Stimulated activated memory B cell treated with anti-CD40 and anti-IgM and Interleukin-4, amounts not matched to agents 10 μg/mL and 1 μg/mL and 100 μg/mL, for 72 hours (primary cell): ENCODE measurements around the gene USP6NL.

Source experiments
- ATAC-seq: fragments of 150-1000 bp; cut with Tn5 transposase; 2 replicates; pipeline ENCODE4 v1.10.0; 2021
- H3K27ac Mint-ChIP-seq: one replicate; pipeline ENCODE4 v1.8.0; 2022; ENCODE audit warnings: mild to moderate bottlenecking, mixed read lengths
- H3K27me3 Mint-ChIP-seq: one replicate; pipeline ENCODE4 v1.8.0; 2022; ENCODE audit warnings: mixed read lengths
- H3K36me3 Mint-ChIP-seq: one replicate; pipeline ENCODE4 v1.8.0; 2022; ENCODE audit warnings: mixed read lengths
- H3K4me1 Mint-ChIP-seq: one replicate; pipeline ENCODE4 v1.8.0; 2022; ENCODE audit warnings: mixed read lengths
- H3K4me3 Mint-ChIP-seq: one replicate; pipeline ENCODE4 v1.8.0; 2022; ENCODE audit warnings: mild to moderate bottlenecking, moderate library complexity, mixed read lengths
- H3K9me3 Mint-ChIP-seq: one replicate; pipeline ENCODE4 v1.8.0; 2022; ENCODE audit warnings: mixed read lengths

The USP6NL gene

GRCh38 chr10:11587722-11588259 lies 23.7 kb downstream of the USP6NL start:
- Mint-ChIP-seq H3K9me3 (no peaks in the 10 kb centered on the region), H3K4me3 (no peak overlapping the region), H3K36me3 (peaks cover 18% of the 10 kb centered on the region), H3K27ac (peak overlapping the region; percentile 44), H3K4me1 (peaks cover 62% of the 10 kb centered on the region), H3K27me3 (no peaks in the 10 kb centered on the region)
- no peak for ATAC-seq

DNA sequence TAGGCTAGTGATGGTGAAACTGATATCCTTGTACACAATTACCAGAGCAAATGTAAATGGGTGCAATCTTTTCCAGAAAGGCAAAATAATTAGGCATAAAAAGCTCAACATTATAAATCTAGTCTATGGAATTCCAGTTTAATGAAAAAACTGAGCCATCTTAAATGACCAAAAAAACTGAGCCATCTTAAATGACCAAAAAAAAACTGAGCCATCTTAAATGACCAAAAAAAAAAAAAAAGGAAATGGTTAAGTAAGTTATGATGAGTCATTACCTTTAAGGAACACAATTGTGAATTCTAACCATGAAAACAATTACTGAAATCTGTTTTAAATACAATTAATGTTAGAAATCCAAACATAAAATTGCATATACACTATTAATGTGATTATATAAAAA lies 25.3 kb downstream of the USP6NL start:
- Mint-ChIP-seq H3K4me1 (peaks cover 63% of the 10 kb centered on the region), H3K27ac (no peak overlapping the region), H3K4me3 (no peak overlapping the region), H3K9me3 (no peaks in the 10 kb centered on the region), H3K36me3 (peaks cover 18% of the 10 kb centered on the region), H3K27me3 (no peaks in the 10 kb centered on the region)
- ATAC-seq, result no peak

DNA sequence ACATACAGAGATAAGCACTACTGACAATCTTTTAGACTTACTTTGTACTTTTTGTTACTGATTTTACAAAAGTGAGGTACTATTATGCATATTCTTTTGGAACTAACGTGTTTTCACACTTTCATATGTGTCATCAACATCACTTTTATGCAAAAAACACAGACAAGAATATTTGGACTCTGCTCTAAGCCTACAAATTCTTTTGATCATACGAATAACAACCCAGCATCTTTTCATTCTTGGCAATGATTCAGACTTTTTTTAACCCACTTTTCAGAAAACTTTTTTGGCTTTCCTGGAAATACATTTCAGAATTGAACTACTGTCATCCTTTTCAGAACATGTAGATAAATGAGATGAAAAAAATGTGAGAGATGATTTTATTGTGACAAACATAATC lies 30.2 kb downstream of the USP6NL start:
- H3K36me3 Mint-ChIP-seq, result peaks cover 19% of the 10 kb centered on the region
- no peaks in the 10 kb centered on the region for H3K27me3 Mint-ChIP-seq
- peak overlapping the region; percentile 38 for H3K27ac Mint-ChIP-seq
- ATAC-seq, result no peak
- H3K4me1 Mint-ChIP-seq, result peaks cover 67% of the 10 kb centered on the region
- H3K9me3 Mint-ChIP-seq, result no peaks in the 10 kb centered on the region
- H3K4me3 Mint-ChIP-seq, result no peak overlapping the region

DNA sequence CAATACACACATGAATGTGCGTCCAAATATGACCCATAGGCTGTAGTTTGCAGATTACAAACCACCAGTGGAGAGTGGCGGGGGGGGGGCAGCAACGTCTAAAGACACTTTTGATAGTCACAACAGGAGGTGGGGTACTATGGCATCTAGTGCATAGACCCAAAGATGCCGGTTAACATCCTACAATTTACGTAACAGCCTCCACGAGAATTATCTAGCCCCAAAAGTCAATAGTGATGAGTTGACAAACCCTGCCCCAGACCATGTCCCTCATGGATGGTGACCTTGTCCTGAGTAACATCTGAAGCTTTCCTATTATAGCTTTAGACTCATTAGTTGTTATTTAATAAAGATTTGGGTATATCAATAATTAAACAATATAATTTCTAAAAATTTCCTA lies 31.6 kb downstream of the USP6NL start:
- H3K9me3 Mint-ChIP-seq, result no peaks in the 10 kb centered on the region
- H3K36me3 Mint-ChIP-seq, result peaks cover 13% of the 10 kb centered on the region
- no peak overlapping the region for H3K4me3 Mint-ChIP-seq
- H3K27me3 Mint-ChIP-seq, result no peaks in the 10 kb centered on the region
- peaks cover 72% of the 10 kb centered on the region for H3K4me1 Mint-ChIP-seq
- H3K27ac Mint-ChIP-seq, result peak overlapping the region; percentile 18
- ATAC-seq, result no peak

DNA sequence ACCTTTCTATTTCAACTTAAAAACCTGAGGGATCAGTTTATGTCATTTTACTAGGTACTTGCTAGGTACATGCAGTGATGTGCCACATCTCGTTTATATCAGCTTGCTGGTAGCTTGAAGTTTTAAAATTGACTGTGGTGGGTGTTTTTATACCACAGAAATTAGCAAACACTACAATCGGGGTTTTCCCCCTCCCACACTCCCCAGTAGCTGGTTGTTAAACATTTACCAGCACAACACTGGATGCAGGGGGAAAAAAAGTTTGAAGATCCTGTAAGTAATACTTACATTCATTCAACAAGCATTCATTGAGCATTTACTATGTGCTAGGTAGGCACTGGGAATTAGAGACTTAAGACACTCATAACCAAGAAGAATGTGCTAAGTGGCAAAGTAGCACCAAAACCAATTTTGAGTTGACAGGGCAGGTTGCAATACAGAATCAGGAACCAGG lies 32.6 kb downstream of the USP6NL start:
- Mint-ChIP-seq H3K27ac (peak overlapping the region; percentile 18), H3K27me3 (no peaks in the 10 kb centered on the region), H3K4me3 (peak overlapping the region; percentile 21), H3K4me1 (peaks cover 72% of the 10 kb centered on the region), H3K9me3 (no peaks in the 10 kb centered on the region), H3K36me3 (peaks cover 6% of the 10 kb centered on the region)
- ATAC-seq, result peak; percentile 83

DNA sequence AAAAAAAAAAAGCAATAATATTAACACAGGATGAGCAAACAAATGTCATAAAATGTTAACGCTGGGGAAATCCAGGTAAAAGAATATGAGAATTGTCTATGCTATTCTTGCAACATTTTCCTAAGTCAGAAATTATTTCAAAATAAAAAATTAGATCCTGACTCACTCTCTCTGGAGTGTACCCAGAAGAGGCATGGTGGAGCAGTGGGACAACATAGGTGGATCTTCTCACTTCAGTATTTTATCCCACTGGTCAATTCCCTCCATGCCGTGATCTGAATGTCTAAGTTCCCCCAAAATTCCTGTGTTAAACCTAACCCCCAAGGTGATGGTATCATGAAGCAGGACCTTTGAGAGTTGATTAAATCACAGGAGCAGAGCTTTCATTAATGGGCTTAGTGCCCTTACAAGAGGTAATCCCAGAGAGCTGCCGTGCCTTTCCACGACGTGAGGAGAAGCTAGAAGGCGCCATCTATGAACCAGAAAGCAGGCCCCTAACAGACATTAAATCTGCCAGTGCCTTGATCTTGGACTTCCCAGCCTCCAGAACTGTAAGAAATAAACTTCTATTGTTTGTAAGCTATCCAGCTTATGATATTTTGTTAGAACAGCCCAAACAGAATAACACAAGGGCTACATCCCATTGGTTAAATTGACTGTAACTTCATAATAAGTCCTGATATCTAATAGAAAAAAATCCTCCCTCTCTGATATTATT lies 35.2 kb downstream of the USP6NL start:
- Mint-ChIP-seq H3K36me3 (peaks cover 6% of the 10 kb centered on the region), H3K27me3 (no peaks in the 10 kb centered on the region), H3K9me3 (no peaks in the 10 kb centered on the region), H3K4me1 (peaks cover 71% of the 10 kb centered on the region), H3K4me3 (no peak overlapping the region), H3K27ac (peak overlapping the region; percentile 73)
- no peak for ATAC-seq

GRCh38 chr10:11573497-11573896 lies 38.0 kb downstream of the USP6NL start:
- peaks cover 3% of the 10 kb centered on the region for H3K36me3 Mint-ChIP-seq
- peak overlapping the region; percentile 63 for H3K4me3 Mint-ChIP-seq
- peaks cover 75% of the 10 kb centered on the region for H3K4me1 Mint-ChIP-seq
- H3K27me3 Mint-ChIP-seq, result no peaks in the 10 kb centered on the region
- peak overlapping the region; percentile 73 for H3K27ac Mint-ChIP-seq
- ATAC-seq, result peak; percentile 79
- H3K9me3 Mint-ChIP-seq, result no peaks in the 10 kb centered on the region

DNA sequence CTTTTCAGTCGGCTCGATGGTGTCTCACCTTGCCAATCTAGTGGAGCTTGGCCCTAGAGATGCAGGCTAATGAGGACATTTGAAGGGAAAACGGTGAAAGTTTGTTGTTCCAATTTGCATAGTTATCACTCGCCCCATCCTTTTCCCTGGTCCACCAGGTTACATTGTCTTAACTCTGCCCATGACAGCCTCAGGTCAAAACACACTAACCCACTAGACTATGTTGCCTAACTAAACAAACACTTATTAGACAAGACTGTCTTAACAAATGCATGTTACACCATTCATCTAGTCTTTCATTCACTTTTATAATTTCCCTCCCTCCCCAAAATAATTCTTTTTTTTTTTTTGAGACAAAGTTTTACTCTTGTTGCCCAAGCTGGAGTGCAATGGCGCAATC lies 40.7 kb downstream of the USP6NL start:
- Mint-ChIP-seq H3K4me1 (peaks cover 75% of the 10 kb centered on the region), H3K27ac (peak overlapping the region; percentile 67), H3K4me3 (no peak overlapping the region), H3K27me3 (no peaks in the 10 kb centered on the region), H3K36me3 (peaks cover 17% of the 10 kb centered on the region), H3K9me3 (no peaks in the 10 kb centered on the region)
- ATAC-seq, result no peak

DNA sequence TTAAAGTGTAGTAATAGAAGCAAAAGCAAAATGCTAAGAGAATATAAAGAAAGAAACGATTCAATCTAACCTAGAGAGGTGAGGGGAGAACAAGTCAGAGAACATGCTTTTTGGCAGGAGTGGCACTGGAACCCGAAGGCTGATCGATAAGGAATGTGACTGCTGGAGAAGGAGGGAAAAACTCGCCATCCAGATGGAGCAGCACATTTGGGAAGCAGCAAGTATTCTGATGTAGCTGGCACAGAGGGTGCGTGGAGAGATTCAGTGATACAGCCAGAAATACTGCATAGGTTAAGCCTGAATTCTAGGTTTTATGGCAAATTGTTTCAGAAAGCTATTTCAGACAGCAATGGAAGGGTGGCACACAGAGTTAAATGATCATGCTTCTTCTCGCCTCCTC lies 42.0 kb downstream of the USP6NL start:
- Mint-ChIP-seq H3K4me3 (no peak overlapping the region), H3K36me3 (peaks cover 23% of the 10 kb centered on the region), H3K27me3 (no peaks in the 10 kb centered on the region), H3K27ac (no peak overlapping the region), H3K4me1 (peaks cover 75% of the 10 kb centered on the region), H3K9me3 (no peaks in the 10 kb centered on the region)
- ATAC-seq, result no peak

DNA sequence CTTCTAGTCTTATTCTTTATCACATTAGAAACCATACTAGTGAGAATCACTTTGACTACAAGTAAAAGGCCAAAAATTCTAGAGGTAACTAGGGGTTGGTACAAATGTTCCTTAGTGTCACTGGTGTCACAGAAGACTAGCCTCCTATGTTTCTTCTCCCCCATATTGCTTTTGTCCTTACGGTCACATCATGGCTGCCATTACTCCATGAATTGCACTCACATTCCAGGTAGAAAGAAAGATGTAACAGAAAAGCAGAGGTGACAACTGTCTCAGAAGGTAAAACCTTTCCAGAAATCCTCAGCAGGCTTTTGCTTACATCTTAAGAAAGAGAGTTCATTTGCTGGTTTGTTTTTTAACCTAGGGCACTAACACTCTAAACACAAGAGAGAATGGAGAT lies 42.9 kb downstream of the USP6NL start:
- no peak for ATAC-seq
- Mint-ChIP-seq H3K27ac (peak overlapping the region; percentile 16), H3K9me3 (no peaks in the 10 kb centered on the region), H3K36me3 (peaks cover 23% of the 10 kb centered on the region), H3K4me3 (no peak overlapping the region), H3K4me1 (peaks cover 72% of the 10 kb centered on the region), H3K27me3 (no peaks in the 10 kb centered on the region)

DNA sequence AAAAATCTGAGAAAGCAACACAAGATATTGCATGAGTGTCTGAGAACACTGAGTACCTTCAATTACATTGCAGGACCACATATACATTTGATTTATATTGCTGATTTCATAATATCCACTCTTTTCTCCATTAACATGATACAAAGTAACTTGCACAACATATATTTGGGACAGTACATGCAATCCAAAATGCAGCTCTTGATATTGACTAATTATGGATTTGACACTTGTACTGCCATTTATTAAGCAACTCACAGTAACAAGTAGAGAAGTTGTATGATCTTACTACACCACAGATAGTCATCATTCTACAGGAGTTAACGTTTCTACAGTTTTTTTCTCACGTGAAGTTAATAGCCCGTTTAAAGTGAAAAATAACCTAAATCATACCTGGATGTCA lies 46.7 kb downstream of the USP6NL start:
- Mint-ChIP-seq H3K4me1 (peaks cover 77% of the 10 kb centered on the region), H3K27ac (peak overlapping the region; percentile 16), H3K36me3 (peaks cover 23% of the 10 kb centered on the region), H3K4me3 (no peak overlapping the region), H3K27me3 (no peaks in the 10 kb centered on the region), H3K9me3 (no peaks in the 10 kb centered on the region)
- ATAC-seq, result no peak

DNA sequence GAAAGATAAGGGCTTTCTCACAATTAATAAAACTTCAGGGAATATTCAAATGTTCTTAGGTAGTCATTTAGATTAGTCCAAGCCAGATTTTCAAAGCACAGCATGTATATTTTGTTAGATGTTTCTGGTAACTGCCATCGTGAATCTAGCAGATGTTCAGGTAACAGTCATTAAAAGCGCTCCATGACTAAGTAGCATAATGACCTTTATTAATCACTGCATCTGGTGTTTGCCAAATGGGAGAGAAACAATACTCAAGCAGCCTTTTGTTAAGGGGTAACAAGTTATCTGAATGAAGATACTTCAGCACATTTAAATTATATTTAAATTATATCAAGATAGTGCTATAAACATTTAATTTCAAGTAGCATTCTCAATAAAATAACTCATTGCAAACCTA lies 47.5 kb downstream of the USP6NL start:
- no peak for ATAC-seq
- H3K36me3 Mint-ChIP-seq, result peaks cover 23% of the 10 kb centered on the region
- no peaks in the 10 kb centered on the region for H3K9me3 Mint-ChIP-seq
- H3K27ac Mint-ChIP-seq, result peak overlapping the region; percentile 68
- peaks cover 75% of the 10 kb centered on the region for H3K4me1 Mint-ChIP-seq
- H3K4me3 Mint-ChIP-seq, result no peak overlapping the region
- no peaks in the 10 kb centered on the region for H3K27me3 Mint-ChIP-seq

GRCh38 chr10:11562888-11563287 lies 48.6 kb downstream of the USP6NL start:
- peaks cover 77% of the 10 kb centered on the region for H3K4me1 Mint-ChIP-seq
- no peaks in the 10 kb centered on the region for H3K27me3 Mint-ChIP-seq
- H3K4me3 Mint-ChIP-seq, result no peak overlapping the region
- ATAC-seq, result no peak
- H3K9me3 Mint-ChIP-seq, result no peaks in the 10 kb centered on the region
- H3K36me3 Mint-ChIP-seq, result peaks cover 14% of the 10 kb centered on the region
- no peak overlapping the region for H3K27ac Mint-ChIP-seq

GRCh38 chr10:11560076-11560709 lies 51.3 kb downstream of the USP6NL start:
- peaks cover 79% of the 10 kb centered on the region for H3K4me1 Mint-ChIP-seq
- H3K36me3 Mint-ChIP-seq, result peaks cover 14% of the 10 kb centered on the region
- peaks cover 7% of the 10 kb centered on the region for H3K9me3 Mint-ChIP-seq
- peak; percentile 91 for ATAC-seq
- H3K4me3 Mint-ChIP-seq, result peak overlapping the region; percentile 47
- H3K27ac Mint-ChIP-seq, result peak overlapping the region; percentile 77
- H3K27me3 Mint-ChIP-seq, result no peaks in the 10 kb centered on the region

DNA sequence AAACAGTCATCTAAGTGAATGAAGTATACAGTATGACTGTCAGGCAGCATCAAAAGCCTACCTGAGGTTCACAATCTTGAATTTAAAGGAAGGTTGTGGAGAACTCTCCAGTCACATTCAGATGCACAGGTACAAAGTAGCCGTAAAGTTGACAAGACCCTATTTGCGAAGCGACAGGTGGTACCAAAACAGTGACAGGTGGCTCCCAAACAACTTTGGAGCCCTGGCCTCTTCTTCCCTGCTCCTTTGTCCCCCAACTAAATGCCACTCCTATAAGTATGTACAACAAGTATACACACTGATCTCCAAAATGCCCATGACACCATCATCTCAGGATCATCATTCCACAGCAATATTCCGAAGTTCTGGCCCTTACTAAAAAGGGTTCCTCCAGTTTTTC lies 53.5 kb downstream of the USP6NL start:
- H3K27ac Mint-ChIP-seq, result peak overlapping the region; percentile 38
- peaks cover 83% of the 10 kb centered on the region for H3K4me1 Mint-ChIP-seq
- ATAC-seq, result no peak
- peaks cover 11% of the 10 kb centered on the region for H3K36me3 Mint-ChIP-seq
- H3K9me3 Mint-ChIP-seq, result peaks cover 8% of the 10 kb centered on the region
- H3K4me3 Mint-ChIP-seq, result no peak overlapping the region
- no peaks in the 10 kb centered on the region for H3K27me3 Mint-ChIP-seq

GRCh38 chr10:11557513-11557912 lies 53.9 kb downstream of the USP6NL start:
- peak; percentile 34 for ATAC-seq
- Mint-ChIP-seq H3K9me3 (peaks cover 8% of the 10 kb centered on the region), H3K4me3 (peak overlapping the region; percentile 5), H3K36me3 (peaks cover 11% of the 10 kb centered on the region), H3K4me1 (peaks cover 88% of the 10 kb centered on the region), H3K27me3 (no peaks in the 10 kb centered on the region), H3K27ac (peak overlapping the region; percentile 38)
